Measurements from ENCODE around the gene IFIT5. TPM values are rescaled to one million over a fixed set of nuclear protein-coding genes. Genes with fewer than 3 reads are reported as not detected.

IFIT5 gene
- total RNA-seq, 4 donors from 2014 or later: 4.2 to 12.4 (median 6.5) TPM

GRCh38 chr10:89419548-89419947 lies 5.2 kb downstream of the IFIT5 start:
- 42 to 44% methylated on average over 3 of the region's 3 CpGs for WGBS, 2 donors
- TF ChIP-seq CTCF (IDR thresholded peaks at IDR 0.05) (peak in 4 of 6 experiments; percentile 28 to 41 (median 30)), POLR2A (IDR thresholded peaks at IDR 0.05) (no peak)
- peaks cover 0 to 14% (median 0%) of the 10 kb centered on the region in 3 donors for H3K36me3 ChIP-seq
- H3K27ac ChIP-seq: peak overlapping the region in 2 of 4 donors; percentile 0 to 62
- H3K4me3 ChIP-seq: no peak overlapping the region
- H3K4me1 ChIP-seq: peaks cover 6 to 75% (median 23%) of the 10 kb centered on the region in 3 donors
- intact Hi-C loops (cut with DNase I): no loop called here
- no peaks in the 10 kb centered on the region for H3K27me3 ChIP-seq
- DNase-seq: no peak
- H3K9me3 ChIP-seq: no peaks in the 10 kb centered on the region

GRCh38 chr10:89421018-89421476 lies 6.7 kb downstream of the IFIT5 start:
- Histone ChIP-seq H3K27me3 (no peaks in the 10 kb centered on the region), H3K27ac (peak overlapping the region; percentile 17 to 77 (median 60)), H3K9me3 (no peaks in the 10 kb centered on the region), H3K36me3 (peaks cover 0 to 14% (median 0%) of the 10 kb centered on the region in 3 donors), H3K4me3 (no peak overlapping the region), H3K4me1 (peaks cover 6 to 64% (median 18%) of the 10 kb centered on the region in 3 donors)
- intact Hi-C loops (cut with DNase I): no loop called here
- no peak for TF ChIP-seq CTCF (IDR thresholded peaks at IDR 0.05)
- TF ChIP-seq POLR2A (IDR thresholded peaks at IDR 0.05): no peak
- no peak for DNase-seq
- 49% methylated on average over 2 of the region's 2 CpGs for WGBS, 2 donors

GRCh38 chr10:89425000-89425399 lies 10.6 kb downstream of the IFIT5 start:
- Histone ChIP-seq H3K27me3 (no peaks in the 10 kb centered on the region), H3K36me3 (no peaks in the 10 kb centered on the region), H3K9me3 (no peaks in the 10 kb centered on the region), H3K4me3 (no peak overlapping the region), H3K4me1 (peaks cover 5 to 24% (median 6%) of the 10 kb centered on the region in 3 donors), H3K27ac (no peak overlapping the region)
- intact Hi-C loops (cut with DNase I): no loop called here
- TF ChIP-seq POLR2A (IDR thresholded peaks at IDR 0.05): no peak
- TF ChIP-seq CTCF (IDR thresholded peaks at IDR 0.05): no peak
- no peak for DNase-seq
- 79 to 88% methylated on average over 5 of the region's 5 CpGs for WGBS, 2 donors

- no peak for DNase-seq
These were observed 12.0 kb downstream of the IFIT5 start for GRCh38 chr10:89426230-89426868.

More at GRCh38 chr10:89426230-89426868, 12.0 kb downstream of the IFIT5 start:
- H3K36me3 ChIP-seq: no peaks in the 10 kb centered on the region
- no peak overlapping the region for H3K27ac ChIP-seq
- H3K27me3 ChIP-seq: peaks cover 0 to 3% (median 0%) of the 10 kb centered on the region in 4 donors
- H3K9me3 ChIP-seq: no peaks in the 10 kb centered on the region
- 55 to 60% methylated on average over 5 of the region's 5 CpGs for WGBS, 2 donors
- no peak for TF ChIP-seq POLR2A (IDR thresholded peaks at IDR 0.05)
- peak; percentile 49 to 85 (median 76) for TF ChIP-seq CTCF (IDR thresholded peaks at IDR 0.05)
- intact Hi-C loops (cut with DNase I): loop anchor here (2.0 kb wide), 1 partner anchor 136 kb away; no protein-coding TSS in a partner anchor
- H3K4me1 ChIP-seq: peaks cover 0 to 12% (median 0%) of the 10 kb centered on the region in 3 donors
- H3K4me3 ChIP-seq: no peak overlapping the region

Data from esophagus squamous epithelium (tissue), 5 donors.